Left colon (tissue), 2 donors: Measurements from ENCODE around the gene DDX31. TPM values are rescaled to one million over a fixed set of nuclear protein-coding genes. Genes with fewer than 3 reads are reported as not detected.
A peak's percentile ranks its signal among the peaks of the same experiment; 100 is the strongest.
"Not testable (repeated sequence)": the region's sequence is repeated elsewhere in the genome, so short reads cannot be mapped to it uniquely, and the experiment has no call there.

Experiments
- ATAC-seq: fragments of 200-7000 bp; cut with Tn5 transposase; one replicate; pipeline ENCODE4 v1.9.1; 2020; ENCODE audit warnings: mild to moderate bottlenecking, moderate library complexity
- DNase-seq, 2 donors: peaks; one replicate each; pipeline ENCODE4 v3.0.0-alpha.2; 2020
- intact Hi-C, 2 donors: fragments of 100-400 bp; cut with DNase I in 1 of 2; cut with micrococcal nuclease in 1 of 2; formaldehyde crosslinking; loops; one replicate each; pipeline versions ENCODE4 v1.11.2 to v1.14.0; 2022; cut with DNase I, micrococcal nuclease
- long read RNA-seq: library from polyadenylated mRNA; unstranded; transcript quantifications from one replicate; pipeline ENCODE4 v2.0.0, GENCODE V29; 2021
- total RNA-seq, 2 donors: library from RNA; stranded (reverse); fragmentation: NEBNext Ultra II Directional; extraction: Animal tissue kit (Norgen Biotek cat#: 25700); gene quantifications; one replicate each; pipeline ENCODE4 v1.2.1, GENCODE V29; 2021
- donor health status: DM: no; HTN: no; CAD: no.
- donor health status: DM: yes; HTN: yes; CAD: no.

Gene DDX31
- total RNA-seq, result 10 to 100 TPM in 1 of 2 donors, 1 to 10 TPM in 1; 7.3 to 11.9 TPM
- long read RNA-seq, full-length matches to known transcripts, result 1 of 7 reads
- long read RNA-seq, partial matches to known transcripts, result 2 of 7 reads
- long read RNA-seq, other reads (novel, unspliced or antisense), result 4 of 7 reads

DNA sequence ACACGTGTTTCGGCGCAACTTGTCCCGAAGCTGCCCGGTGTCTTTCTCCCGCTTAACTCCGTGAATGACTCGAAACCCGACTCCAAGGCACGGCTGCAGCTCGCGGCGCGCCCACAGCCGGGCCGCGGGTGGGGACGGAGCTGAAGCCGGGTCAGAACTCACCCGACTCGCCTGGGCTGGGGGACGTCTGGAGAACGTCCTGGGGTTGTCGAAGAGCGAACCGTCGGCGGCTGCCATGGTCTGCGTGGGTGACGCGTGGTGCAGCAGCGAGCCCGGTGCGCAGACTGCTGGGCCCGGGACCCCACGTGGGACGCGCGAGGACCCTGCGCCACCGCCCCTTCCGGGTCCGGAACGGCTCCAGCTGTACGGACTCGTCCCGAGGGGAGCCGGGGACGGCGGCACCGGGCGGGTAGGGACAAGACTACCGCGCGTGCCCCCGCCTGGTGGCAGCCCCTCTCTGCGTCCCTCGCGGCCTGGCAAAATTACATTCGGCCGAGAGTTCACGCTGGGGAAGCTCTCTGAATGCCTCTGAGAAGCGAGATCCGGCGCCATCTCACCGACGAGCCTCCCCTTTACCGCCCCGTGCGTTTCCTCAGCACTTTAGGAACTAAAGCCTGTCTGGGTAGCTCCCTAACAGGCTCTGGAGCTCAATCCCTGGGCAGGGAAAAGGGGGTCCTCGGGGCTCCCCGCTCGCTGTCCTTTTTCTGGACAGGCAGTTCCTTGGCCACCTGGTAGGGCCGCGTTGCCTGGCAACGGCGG, at the start of gene DDX31:
DDX31 (minus strand) TSS at position 286 of the 759 bp plus-strand sequence; CDS start at position 237, 49 bp downstream.
- DNase-seq, result peak; percentile 81 to 91
- intact Hi-C loops, result no loop called here
- peak; percentile 92 for ATAC-seq

DNA sequence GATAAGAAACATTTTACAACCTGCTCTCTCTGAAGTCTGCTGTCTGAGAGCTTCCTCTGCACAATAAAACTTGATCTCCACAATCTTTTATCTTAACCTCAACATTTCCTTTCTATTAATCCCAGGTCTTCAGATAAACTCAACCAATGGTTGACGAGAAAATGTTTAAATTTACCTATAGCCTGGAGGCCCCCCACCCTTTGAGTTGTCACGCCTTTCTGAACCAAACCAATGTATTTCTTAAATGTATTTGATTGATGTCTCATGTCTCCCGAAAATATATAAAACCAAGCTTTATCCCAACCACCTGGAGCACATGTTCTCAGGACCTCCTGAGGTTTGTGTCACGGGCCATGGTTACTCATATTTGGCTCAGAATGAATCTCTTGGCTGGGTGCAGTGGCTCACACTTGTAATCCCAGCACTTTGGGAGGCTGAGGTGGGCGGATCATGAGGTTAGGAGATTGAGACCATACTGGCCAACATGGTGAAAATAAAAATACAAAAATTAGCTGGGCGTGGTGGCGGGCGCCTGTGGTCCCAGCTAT, 48.7 kb upstream of the DDX31 start:
- ATAC-seq, DNase-seq, intact Hi-C loops: not testable (repeated sequence)

DNA sequence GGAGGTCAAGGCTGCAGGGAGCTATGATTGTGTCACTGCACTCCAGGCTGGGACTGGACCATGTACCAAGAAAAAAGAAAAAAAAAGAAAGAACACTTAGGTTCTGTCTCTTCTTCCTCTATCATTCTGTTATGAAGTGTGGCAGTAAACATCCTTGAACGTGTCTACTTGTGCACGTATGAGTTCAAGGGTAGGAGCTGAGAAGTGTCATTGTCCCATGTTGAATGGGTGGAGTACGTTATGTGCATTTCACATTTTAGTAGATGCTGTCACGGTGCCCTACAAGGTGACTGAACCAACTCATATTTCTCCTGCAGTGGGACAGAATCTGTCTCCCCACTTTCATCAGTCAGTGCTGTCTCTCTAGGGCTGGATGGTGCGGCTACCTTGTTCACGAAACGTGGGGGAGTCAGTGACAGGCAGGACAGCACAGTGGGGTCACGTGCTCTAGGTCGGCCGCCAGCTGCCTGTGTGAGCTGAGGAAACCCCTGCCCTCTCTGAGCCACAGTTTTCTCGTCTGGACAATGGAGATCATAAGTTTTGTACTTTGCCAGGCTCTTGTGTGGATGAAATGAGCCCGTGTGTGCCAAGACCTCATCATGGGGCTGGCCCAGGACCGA, 47.7 kb upstream of the DDX31 start:
- ATAC-seq, result no peak
- intact Hi-C loops, result no loop called here
- DNase-seq, result no peak

DNA sequence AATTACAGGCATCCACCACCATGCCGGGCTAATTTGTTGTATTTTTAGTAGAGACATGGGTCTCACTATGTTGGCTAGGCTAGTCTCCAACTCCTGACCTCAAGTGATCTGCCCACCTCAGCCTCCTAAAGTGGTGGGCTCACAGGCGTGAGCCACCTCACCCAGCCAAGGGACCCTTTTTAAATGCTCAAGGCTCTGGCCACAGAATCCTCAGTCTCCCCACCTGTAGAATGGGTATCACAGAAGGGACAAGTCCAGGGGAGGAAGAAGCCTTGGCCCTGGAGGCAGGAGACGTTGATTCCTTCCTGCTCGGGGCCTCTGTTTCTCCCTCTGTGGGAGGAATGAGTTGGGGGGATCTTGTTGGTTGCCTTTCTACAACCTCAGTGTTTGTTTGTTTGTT, 46.2 kb upstream of the DDX31 start:
- no peak for ATAC-seq
- intact Hi-C loops, result no loop called here
- DNase-seq, result no peak

- intact Hi-C loops, result no loop called here
- ATAC-seq (no peak), DNase-seq (no peak)
These were observed 43.0 kb upstream of the DDX31 start for GRCh38 chr9:132712753-132713152.

GRCh38 chr9:132711846-132712245, 42.1 kb upstream of the DDX31 start:
- DNase-seq, result no peak
- ATAC-seq, result no peak
- intact Hi-C loops, result no loop called here

GRCh38 chr9:132711152-132711551, 41.4 kb upstream of the DDX31 start:
- ATAC-seq, DNase-seq, intact Hi-C loops: not testable (repeated sequence)

DNA sequence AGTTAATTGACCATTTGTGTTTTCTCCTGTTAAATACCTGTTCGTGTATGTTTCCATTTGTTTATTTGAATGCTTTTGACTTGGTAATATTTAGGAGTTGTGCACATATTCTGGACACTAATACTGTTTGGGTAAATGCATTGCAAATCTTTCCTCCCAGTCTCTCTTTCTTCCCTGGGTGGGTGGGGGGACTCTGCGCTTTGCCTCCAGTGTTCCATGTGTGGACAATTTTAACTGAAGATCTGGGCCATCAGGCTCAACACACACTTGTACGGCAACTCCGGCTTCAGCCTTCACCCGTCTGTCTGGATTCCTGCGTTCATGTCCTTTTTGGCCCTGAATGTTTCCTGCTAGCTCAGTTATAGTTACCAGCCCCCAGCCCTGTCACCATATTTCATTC, 40.5 kb upstream of the DDX31 start:
- no peak for ATAC-seq

GRCh38 chr9:132708769-132709430, 39.1 kb upstream of the DDX31 start:
- ATAC-seq (no peak), DNase-seq (no peak)
- intact Hi-C loops, result no loop called here

More for the DNA sequence above, 40.5 kb upstream of the DDX31 start:
- intact Hi-C loops, result no loop called here
- DNase-seq, result no peak

GRCh38 chr9:132708239-132708638, 38.5 kb upstream of the DDX31 start:
- ATAC-seq (no peak), DNase-seq (no peak)
- intact Hi-C loops, result no loop called here

- intact Hi-C loops, result no loop called here
These were observed 33.6 kb upstream of the DDX31 start for GRCh38 chr9:132703336-132703735.

GRCh38 chr9:132702254-132702653, 32.5 kb upstream of the DDX31 start:
- no peak for DNase-seq
- no peak for ATAC-seq
- intact Hi-C loops, result no loop called here

More at GRCh38 chr9:132703336-132703735, 33.6 kb upstream of the DDX31 start:
- ATAC-seq, result peak; percentile 42
- DNase-seq, result no peak

DNA sequence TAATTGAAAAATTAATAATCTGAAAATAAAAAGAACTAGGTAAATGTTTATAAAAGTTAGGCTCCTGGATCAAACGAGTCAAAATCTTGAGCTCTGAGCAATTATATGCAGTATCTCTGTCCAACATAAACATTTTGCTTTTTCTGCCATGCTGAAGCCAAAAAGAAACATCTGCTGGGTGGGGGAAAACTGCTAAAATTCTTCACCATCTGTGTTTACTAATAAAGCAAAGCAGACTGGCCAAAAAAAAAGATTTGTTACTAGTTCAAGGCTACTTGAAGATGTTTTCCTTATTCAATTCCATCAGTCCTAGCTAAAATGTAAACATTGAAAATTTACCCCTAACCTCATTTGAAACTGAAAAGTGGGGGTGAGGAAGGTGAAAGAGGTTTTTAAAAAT, 30.2 kb upstream of the DDX31 start:
- DNase-seq (no peak), ATAC-seq (no peak)
- intact Hi-C loops, result no loop called here

DNA sequence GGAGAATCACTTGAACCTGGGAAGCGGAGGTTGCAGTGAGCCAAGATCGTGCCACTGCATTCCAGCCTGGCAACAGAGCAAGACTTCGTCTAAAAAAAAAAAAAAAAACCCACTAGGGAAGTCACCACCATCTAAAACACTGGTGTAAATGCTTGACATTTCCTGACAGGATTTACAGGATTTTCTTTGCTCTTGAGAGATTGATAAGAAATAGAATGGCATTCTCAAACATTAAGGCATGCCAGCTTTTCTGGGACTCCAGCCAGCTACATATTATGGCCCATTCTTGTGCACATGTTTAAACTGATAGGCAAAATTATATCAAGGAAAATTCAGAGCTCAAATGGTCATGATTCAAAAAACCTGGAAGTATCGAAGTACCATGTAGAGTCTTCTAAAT, 29.2 kb upstream of the DDX31 start:
- DNase-seq (peak in 1 of 2 donors; percentile 35), ATAC-seq (peak; percentile 56)
- intact Hi-C loops, result no loop called here

DNA sequence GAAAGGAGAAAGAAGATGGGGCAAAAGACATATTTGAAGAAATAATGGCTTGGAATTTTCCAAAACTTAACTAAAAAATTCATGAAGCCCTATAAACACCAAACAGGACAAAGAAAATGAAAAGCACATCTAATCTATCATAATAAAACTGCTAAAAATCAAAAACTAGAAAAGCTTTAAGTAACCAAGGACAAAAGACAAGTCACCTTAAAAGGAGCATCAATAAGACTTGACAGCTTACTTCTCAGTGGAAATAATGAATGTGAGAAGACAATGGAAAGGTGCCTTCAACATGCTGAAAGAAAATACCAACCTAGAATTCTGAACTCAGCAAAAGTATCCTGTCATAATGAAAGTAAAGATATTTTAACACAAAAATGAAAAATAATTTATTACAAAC, 27.4 kb upstream of the DDX31 start:
- DNase-seq (no peak), ATAC-seq (no peak)
- intact Hi-C loops, result no loop called here

GRCh38 chr9:132694144-132694543, 24.4 kb upstream of the DDX31 start:
- DNase-seq, result no peak
- intact Hi-C loops, result no loop called here
- ATAC-seq, result peak; percentile 80

- no peak for ATAC-seq
- intact Hi-C loops, result no loop called here
- DNase-seq, result no peak
These were observed 20.9 kb upstream of the DDX31 start for GRCh38 chr9:132690696-132691095.

GRCh38 chr9:132683873-132684272, 14.1 kb upstream of the DDX31 start:
- no peak for ATAC-seq
- intact Hi-C loops, result loop anchor here in 1 of 2 donors (10.0 kb wide), 1 partner anchor 231 kb away; no protein-coding TSS in a partner anchor
- DNase-seq, result no peak

DNA sequence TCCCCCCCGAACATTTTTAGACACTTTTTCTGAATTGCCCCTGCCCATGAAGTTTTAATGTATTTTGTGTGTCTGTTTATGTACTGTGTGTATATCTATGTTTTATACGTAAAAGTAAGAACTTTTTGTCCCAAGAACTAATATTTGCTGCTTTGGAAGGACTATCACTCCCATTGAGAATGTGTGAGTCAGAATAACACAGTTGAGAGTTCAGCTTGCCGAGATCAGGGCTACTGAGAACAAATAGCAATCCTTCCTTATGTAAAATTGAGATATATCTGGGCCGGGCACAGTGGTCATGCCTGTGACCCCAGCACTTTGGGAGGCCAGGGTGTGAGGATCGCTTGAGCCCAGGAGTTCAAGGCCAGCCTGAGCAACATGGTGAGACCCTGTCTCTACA, 11.8 kb upstream of the DDX31 start:
- intact Hi-C loops, result loop anchor here in 1 of 2 donors (10.0 kb wide), 1 partner anchor 233 kb away; no protein-coding TSS in a partner anchor
- no peak for DNase-seq
- ATAC-seq, result no peak
